HUES6 (cell line): ENCODE data around the gene INTS1.

Experiments used
- H3K27ac ChIP-seq: 2 replicates; pipeline ENCODE4 v1.7.0; 2013; ENCODE audit warnings: low read depth, mild to moderate bottlenecking, low read length, inconsistent platforms
- H3K27me3 ChIP-seq: 2 replicates; pipeline ENCODE4 v1.6.1; 2013; ENCODE audit warnings: low read length; ENCODE audit not compliant: control insufficient read depth, insufficient read depth
- H3K36me3 ChIP-seq: 2 replicates; pipeline ENCODE4 v1.6.1; 2013; ENCODE audit warnings: low read length; ENCODE audit not compliant: control insufficient read depth, insufficient read depth
- H3K4me1 ChIP-seq: 2 replicates; pipeline ENCODE4 v1.6.1; 2013; ENCODE audit warnings: low read length; ENCODE audit not compliant: control insufficient read depth, insufficient read depth
- H3K4me3 ChIP-seq: 2 replicates; pipeline ENCODE4 v1.5.1; 2013; ENCODE audit warnings: low read depth, low read length
- H3K9ac ChIP-seq: one replicate; pipeline ENCODE4 v1.6.1; 2013; ENCODE audit warnings: mild to moderate bottlenecking, low read length
- H3K9me3 ChIP-seq: 2 replicates; pipeline ENCODE4 v1.6.1; 2013; ENCODE audit warnings: low read depth, low read length; ENCODE audit not compliant: control insufficient read depth, insufficient read depth

INTS1 gene

DNA sequence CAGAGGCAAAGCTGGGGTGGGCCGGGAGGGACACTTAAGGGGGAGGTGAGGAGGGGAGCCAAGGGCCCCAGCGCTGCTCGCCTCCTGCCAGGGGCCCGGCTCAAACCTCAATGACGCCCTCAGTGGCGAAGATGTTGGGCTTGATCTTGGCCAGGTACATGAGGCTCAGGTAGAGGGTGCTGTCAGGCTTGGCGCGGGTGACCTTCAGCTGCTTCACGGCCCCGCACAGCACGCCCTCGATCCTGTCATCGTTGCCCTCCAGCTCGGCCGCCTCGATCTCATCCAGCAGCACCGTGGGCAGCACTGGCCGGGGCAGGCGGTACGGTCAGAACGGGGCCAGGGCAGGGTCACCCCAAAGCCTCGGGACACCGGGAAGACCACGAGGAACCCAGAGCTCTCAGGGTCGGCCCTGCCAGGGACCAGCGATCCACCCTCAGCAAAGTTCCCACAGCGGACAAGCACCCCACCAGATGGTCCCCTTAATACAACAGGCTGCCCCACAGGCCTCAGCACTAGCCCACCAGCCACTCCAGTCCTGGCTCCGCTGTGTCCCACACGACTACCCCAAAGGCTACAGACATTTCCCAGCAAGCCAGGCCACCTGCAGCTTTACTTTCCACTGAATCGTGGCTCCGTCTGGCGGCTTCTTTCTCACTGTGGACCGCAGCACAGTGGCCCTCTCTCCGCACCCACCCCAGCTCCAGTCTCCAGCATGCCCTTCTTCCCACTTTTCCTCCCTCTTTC is 4.0 kb downstream of the INTS1 start:
- peaks cover 70% of the 10 kb centered on the region for H3K36me3 ChIP-seq
- H3K4me1 ChIP-seq, result no peaks in the 10 kb centered on the region
- H3K4me3 ChIP-seq, result no peak overlapping the region
- H3K9ac ChIP-seq, result no peak overlapping the region
- H3K9me3 ChIP-seq, result no peaks in the 10 kb centered on the region
- H3K27ac ChIP-seq, result no peak overlapping the region
- no peaks in the 10 kb centered on the region for H3K27me3 ChIP-seq

DNA sequence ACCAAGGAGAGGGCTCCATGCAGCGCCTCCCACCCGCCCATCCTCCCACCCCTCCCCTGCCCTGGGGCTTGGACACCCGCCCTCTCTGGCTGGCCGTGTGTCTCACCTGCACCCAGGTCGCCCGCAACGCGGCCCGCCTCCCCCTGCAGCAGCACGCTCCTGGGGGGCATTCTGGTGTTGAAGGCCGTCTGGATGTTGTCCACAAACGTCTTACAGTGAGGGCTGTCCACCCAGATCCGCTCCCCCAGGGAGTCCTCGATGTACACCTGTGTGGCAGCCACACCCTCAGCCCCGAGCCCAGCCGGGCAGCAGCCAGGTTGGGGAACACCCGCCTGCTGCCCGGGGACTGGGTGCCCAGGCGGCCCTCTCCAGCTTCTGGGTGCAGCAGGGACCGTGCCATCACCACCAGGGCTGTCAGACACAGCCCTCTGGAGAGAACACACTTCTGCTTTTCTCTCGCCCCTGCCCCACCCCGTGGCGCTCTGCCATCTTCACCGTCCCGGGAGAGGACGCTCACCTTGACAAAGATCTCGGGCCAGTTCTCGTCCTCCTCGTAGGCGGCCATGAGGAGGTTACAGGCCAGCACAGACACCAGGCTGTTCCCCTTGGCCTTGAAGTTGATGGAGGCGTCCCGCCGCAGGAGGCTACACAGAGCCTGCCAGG is 4.7 kb downstream of the INTS1 start:
- Histone ChIP-seq H3K36me3 (peaks cover 74% of the 10 kb centered on the region), H3K9me3 (no peaks in the 10 kb centered on the region), H3K4me1 (no peaks in the 10 kb centered on the region), H3K9ac (no peak overlapping the region), H3K4me3 (no peak overlapping the region), H3K27ac (no peak overlapping the region), H3K27me3 (no peaks in the 10 kb centered on the region)

DNA sequence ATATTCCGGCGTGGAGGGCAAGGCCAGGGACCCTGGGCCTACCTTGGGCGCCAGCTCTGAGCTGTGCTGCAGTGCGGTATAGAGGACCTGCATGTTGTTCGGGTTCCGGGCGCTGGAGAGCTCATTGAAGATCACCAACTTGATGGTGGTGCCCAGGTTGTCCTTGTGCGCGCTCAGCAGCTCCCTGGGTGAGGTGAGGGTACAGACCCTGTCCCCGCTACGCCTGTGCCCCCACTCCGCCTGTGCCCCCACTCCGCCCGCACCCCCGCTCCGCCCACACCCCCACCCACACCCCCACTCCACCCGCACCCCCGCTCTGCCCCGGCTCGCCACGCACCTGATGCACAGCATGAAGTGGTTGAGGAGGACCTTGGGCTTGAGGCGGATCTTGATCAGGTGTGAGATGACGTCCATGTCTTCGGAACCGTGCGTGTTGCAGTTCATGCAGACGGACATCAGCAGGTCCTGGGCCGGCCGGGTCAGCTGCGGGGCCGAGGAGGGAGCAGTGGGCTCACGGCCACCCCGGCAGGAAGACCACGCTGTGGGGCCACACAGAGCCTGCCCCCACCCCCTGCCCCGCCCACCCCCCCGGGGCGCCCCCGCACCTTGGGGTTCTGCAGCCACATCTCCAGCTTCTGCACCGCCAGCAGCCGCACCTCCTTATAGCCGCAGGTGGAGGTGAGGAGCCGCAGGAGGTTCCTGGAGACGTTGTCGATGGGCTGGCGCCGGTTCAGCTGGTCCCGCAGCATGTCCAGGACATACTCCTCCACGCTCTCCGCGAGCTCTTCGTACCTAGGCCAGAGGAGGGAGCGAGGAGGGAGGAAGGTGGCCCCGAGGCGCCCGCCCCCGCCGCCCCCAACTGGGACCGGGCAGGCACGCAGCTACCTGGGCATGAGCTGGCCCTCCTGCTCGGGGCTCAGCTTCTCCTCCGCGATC is 5.6 kb downstream of the INTS1 start:
- Histone ChIP-seq H3K36me3 (peaks cover 82% of the 10 kb centered on the region), H3K9ac (no peak overlapping the region), H3K27ac (no peak overlapping the region)

DNA sequence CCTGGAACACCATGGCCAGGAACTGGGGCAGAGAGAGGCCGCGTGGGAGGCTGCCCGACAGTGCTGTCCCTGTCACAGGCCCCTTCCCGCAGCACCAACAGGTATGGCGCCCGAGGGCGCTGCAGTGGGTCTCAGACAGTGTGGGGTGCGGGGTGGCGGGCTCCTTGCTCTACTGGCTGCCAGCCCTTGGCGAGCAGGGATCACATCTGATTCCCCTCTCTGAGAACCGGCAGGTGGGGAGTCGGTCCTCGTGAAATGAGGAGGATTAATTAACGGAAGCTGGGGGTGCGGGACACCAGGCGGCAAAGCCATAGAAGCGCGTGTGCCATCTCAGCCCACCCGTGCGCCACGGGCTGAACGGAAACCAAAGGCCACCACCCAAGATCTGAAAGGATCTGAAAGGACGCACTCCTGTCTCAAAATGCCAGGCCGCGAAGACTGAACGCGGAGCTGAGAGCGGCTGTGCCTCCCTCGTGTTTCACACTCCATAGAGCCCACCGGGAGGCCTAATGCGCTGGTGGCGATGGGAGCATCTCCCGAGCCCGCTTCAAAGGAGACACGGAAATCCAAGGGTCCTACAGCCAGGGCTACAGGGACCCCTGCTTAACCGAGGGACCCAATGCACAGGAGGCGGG is 6.8 kb downstream of the INTS1 start:
- Histone ChIP-seq H3K27ac (no peak overlapping the region), H3K27me3 (no peaks in the 10 kb centered on the region), H3K9ac (no peak overlapping the region), H3K4me1 (no peaks in the 10 kb centered on the region), H3K9me3 (no peaks in the 10 kb centered on the region), H3K36me3 (peaks cover 84% of the 10 kb centered on the region), H3K4me3 (no peak overlapping the region)

More for the DNA sequence above, 5.6 kb downstream of the INTS1 start:
- no peaks in the 10 kb centered on the region for H3K9me3 ChIP-seq
- H3K27me3 ChIP-seq, result no peaks in the 10 kb centered on the region
- no peak overlapping the region for H3K4me3 ChIP-seq
- no peaks in the 10 kb centered on the region for H3K4me1 ChIP-seq

DNA sequence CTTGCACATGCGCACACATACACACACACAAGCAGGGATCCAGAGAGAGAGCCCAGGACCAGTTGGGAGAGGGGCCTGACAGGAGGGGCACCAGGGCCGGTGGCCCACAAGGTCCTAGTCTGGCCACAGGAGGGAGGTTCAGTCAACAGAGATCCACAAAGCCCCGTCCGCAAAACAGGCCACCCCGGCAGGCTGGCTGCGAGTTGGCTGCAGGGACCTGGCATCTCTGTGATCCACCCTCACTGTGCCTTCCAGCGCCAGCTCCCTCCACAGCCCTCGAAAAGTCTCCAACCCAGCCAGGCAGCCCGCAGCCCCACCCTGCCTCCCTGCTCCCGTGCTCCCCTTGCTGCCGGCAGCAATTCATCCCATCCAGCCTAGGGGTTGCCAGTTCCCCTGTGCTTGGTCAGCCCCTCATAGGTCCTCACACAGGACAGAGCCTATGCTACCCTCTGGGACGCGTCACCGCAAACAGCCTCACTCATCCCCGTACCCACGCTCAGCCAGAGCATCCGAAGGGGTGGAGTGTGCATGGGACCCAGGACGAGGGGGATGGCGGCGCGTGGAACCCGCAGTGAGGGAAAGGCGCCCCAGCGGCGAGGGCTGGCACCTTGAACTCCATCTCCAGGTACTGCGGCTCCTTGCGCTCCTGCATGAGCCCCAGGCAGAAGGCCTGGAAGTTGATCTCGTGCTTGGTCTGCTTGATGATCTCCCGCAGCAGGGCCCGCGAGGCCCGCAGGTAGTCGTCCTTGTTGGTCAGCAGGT is 7.5 kb downstream of the INTS1 start:
- no peaks in the 10 kb centered on the region for H3K27me3 ChIP-seq
- no peak overlapping the region for H3K9ac ChIP-seq
- H3K9me3 ChIP-seq, result no peaks in the 10 kb centered on the region
- H3K4me3 ChIP-seq, result no peak overlapping the region
- no peaks in the 10 kb centered on the region for H3K4me1 ChIP-seq
- peaks cover 84% of the 10 kb centered on the region for H3K36me3 ChIP-seq
- H3K27ac ChIP-seq, result no peak overlapping the region

DNA sequence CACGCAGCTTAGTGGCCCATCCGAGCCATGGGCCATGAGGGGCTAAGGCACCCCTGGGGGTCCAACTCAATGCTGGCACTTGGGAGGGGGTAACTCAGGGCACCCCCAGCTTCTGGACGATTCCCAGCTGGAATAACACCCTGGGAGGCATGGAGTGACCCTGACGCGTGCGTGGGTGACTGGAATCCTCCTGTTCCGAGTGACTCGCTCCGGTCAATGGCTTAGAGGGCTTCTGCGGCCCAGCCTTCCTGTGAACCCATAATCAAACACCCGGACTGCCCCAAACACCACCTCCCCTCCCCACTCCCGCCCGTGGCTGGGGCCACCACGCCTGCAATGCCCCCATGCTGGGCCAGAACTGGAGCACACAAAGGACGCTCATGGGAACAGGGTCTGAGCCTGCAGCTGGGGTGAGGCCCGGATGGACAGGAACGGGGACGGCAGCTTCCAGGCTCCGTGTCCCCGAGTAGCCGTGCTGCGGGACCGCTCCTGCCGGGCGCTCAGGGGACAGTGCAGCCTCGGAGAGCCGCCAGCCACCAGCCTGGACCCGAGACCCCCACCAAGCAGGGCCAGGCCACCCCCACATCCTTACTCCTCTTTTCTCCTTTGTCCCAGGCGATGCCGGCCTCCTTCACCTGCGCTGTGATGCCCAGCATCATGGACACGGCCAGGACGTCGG is 8.5 kb downstream of the INTS1 start:
- Histone ChIP-seq H3K27ac (no peak overlapping the region), H3K4me3 (no peak overlapping the region), H3K4me1 (no peaks in the 10 kb centered on the region), H3K9me3 (no peaks in the 10 kb centered on the region), H3K27me3 (no peaks in the 10 kb centered on the region), H3K36me3 (peaks cover 88% of the 10 kb centered on the region), H3K9ac (no peak overlapping the region)

DNA sequence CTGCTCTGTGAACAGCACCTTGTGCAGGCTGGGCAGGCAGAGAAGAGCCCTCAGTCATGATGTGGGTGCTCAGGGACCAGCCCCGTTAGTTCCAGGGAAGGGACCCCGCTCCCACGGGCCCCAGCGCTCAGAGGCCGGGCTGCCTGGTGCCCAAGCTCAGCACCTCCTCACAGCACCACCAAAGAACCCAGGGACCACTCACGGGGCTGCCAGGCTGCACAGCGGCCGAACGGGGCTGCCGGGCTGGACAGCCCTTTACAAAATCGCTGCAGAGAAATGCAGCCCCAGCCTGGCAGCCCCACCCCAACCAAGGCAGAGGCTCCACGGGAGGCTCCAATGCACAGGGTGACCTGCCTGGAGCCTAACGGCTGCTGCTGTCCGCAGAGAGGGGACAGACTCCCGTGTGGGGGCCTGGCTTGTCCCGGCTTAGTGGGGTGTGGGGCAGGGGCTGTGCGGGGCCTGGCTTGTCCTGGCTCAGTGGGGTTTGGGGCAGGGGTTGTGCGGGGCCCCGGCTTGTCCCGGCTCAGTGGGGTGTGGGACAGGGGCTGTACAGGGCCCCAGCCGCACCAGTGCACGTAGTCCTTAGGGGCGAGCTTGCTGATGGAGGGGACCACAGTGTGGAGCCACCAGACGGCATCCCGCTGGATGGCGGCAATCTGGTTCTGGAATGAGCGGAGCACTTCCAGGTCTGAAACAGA is 9.2 kb downstream of the INTS1 start:
- H3K27ac ChIP-seq, result no peak overlapping the region
- no peak overlapping the region for H3K4me3 ChIP-seq
- peaks cover 88% of the 10 kb centered on the region for H3K36me3 ChIP-seq
- H3K27me3 ChIP-seq, result no peaks in the 10 kb centered on the region
- H3K9ac ChIP-seq, result no peak overlapping the region
- no peaks in the 10 kb centered on the region for H3K4me1 ChIP-seq
- H3K9me3 ChIP-seq, result no peaks in the 10 kb centered on the region

DNA sequence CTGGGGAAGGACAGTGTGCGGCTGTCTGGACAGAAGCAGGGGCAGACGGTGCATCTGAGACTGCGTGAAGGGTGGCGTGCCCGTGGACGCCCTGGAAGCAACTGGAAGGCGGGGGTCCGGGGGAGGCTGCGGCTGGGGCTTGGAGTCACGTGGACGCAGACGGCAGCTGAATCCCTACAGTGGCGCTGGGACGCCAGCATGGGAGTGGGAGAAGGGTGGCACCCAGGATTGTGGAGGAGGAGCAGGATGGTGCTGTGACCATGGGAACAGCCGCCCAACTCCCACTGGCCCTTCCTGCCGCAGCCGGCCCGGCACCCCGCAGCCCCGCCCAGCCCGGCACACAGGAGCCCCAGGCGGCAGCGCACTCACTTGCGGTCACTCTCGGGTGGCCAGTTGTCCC is 9.7 kb downstream of the INTS1 start:
- H3K4me3 ChIP-seq, result no peak overlapping the region
- no peaks in the 10 kb centered on the region for H3K27me3 ChIP-seq
- no peak overlapping the region for H3K27ac ChIP-seq
- H3K9me3 ChIP-seq, result no peaks in the 10 kb centered on the region
- no peaks in the 10 kb centered on the region for H3K4me1 ChIP-seq
- H3K9ac ChIP-seq, result no peak overlapping the region
- peaks cover 88% of the 10 kb centered on the region for H3K36me3 ChIP-seq

DNA sequence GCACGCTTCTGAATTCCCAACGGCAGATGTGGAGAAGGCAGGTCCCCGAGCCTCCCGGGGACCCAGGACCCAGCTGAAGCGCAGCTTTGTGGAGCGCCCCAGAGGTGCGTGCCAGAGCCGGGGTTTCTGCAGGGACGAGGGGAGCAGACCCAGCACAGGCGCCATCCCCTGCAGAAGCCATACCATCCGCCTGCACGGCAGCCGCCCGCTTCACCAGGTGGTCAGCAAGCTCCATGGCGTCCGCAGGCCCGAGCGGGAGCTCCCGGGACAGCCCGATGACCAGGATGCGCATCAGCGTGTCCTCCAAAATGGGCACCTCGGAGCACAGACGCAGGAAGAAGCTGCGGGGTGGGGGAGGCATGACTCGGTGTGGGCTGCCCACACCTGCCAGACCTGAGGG is 10.6 kb downstream of the INTS1 start:
- Histone ChIP-seq H3K36me3 (peaks cover 90% of the 10 kb centered on the region), H3K9ac (no peak overlapping the region), H3K9me3 (no peaks in the 10 kb centered on the region), H3K27ac (no peak overlapping the region), H3K27me3 (no peaks in the 10 kb centered on the region), H3K4me1 (no peaks in the 10 kb centered on the region), H3K4me3 (no peak overlapping the region)
